Fibroblast of skin of scalp (primary cell): ENCODE measurements around the gene CCDC192.

Experiments
- DNase-seq: peaks from one replicate; pipeline ENCODE4 v3.0.0-alpha.2; 2013

CCDC192 gene

DNA sequence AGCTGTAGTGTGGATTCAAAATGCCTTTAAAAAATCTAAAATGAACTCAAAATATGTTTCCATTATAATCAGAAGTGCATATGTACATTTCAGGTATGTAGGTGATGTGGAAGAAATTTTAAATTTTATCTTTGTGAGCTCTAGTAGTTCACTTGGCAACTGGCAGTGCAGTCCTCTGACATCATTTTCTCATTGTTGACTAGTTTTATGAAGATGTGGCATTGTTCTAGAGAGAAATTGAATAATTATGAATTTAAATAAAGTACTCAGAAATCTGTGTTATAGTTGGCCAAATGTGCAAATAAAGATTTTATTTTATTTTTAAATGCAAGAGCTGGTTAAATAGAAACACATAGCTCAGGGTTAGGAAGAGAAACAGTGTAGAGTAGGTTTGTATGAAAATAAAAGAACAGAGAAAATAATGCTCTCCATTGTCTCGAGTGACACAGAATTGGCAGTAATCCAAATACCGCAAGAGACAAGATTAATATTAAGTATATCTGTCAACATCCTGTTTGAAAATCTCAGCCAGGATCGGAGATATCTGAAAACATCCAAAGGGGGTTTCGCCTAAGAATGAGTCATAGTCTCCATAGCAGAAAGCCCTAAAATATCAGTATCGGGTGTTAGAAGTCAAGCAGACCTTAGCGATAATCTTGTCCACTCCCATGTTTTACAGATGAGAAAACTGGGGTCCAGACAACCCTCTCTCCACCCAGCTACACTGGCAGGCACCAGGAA is 189.4 kb downstream of the CCDC192 start:
- peak; percentile 75 for DNase-seq

DNA sequence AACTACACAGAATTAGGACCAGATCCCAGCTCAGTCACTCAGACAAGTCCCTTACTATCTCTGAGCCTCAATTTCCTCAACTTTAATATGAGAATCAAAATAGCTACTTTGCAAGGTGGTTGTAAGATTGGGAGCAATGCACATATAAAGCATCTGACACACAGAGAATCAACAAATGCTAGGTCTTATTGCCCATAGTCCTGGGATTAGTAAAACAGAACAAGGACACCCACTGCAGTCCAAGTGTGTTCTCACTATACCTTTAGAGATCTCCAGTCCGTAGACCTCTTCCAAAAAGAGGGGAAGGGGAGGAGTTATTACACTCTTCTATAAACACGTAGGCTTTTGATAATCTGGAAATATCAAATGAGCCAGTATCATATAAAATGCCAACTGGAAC is 190.0 kb downstream of the CCDC192 start:
- DNase-seq: no peak

DNA sequence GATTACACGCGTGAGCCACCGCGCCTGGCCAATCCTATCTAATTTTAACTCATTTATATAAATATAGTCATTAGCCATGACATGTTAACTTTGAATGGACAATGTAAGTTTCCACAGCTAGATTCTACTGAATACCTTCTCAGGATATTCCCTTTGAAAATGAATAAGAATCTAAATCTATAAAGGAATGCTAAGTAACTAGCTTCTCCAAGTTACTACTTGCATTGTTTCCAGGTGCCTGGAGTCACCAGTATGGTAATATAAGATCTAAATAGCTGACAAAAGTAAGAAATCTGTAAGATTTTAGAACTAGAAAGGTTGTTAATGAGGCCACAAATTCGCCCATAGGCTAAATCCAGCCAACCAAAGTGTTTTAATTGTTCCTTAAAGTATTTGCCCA is 191.3 kb downstream of the CCDC192 start:
- DNase-seq: no peak

DNA sequence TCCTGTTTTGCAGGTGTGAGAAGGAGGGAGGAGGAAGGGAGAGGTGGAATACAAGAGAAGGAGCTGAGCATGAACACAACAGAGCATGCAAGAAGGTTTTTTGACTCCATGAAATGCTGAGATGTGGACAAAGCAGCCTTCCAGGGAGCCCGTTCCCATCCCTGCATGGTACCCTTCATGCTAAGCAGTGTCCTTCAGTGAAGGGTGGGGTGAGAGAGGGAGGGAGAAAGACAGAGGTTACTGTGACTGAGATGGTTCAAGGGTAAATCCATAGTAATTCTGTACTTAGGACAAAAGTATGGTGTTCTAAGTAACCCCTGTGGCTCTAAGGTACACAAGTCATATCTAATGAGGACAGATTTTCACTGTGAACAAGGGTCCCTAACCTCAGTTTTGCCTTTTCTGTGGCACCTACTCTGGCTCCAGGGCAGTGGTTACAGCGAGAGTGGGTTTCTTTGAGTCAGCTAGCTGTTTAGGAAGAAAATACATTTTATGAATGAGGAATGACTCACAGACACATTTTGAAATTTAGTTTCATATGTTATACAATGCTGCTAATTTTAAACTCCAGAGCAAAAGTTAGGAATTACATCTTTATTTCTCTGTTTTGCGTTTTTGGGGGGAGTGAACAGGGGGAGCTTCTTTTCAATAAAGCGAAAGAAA is 195.5 kb downstream of the CCDC192 start:
- no peak for DNase-seq

DNA sequence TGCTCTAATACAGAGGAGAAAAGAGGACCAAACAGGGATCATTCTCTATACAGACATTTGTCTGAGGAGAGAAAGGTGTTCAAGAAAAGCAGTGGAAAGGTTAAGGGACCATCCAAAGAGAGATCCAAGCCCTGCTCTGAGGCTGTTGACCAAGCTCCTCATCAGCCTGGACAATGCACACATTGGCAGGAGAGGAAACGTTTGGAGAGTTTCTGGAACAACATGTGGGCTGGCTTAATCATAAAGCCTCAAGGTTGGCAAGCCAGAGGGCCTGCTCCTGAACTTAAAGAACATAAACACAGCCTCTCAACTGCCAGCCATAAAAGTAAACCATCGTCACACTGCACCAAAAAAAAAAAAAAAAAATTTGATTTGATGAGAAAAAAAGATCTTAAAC is 196.0 kb downstream of the CCDC192 start:
- DNase-seq: no peak

DNA sequence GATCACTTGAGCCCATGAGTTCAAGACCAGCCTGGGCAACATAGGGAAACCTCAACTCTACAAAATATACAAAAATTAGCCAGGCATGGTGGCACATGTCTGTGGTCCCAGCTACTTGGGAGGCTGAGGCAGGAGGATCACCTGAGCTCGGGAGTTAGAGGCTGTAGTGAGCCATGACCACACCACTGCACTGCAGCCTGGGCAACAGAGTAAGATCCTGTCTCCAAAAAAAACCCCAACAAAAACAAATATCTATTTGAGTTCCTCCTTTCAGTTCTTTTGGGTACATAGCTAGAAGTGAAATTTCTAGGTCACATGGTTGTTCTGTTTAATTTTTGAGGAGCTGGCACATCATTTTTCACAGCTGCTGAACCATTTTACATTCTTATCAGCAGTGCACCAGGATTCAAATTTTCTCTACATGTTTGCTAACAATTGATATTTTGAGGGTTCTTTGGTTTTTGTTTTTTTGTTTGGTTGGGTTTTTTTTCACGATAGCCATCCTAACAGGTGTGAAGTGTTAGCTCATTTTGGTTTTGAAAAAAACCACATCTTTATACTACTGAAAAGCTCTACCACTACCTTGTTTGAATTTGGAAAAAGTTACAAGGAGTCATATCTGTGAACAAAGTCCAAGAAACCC is 203.5 kb downstream of the CCDC192 start:
- DNase-seq: no peak

DNA sequence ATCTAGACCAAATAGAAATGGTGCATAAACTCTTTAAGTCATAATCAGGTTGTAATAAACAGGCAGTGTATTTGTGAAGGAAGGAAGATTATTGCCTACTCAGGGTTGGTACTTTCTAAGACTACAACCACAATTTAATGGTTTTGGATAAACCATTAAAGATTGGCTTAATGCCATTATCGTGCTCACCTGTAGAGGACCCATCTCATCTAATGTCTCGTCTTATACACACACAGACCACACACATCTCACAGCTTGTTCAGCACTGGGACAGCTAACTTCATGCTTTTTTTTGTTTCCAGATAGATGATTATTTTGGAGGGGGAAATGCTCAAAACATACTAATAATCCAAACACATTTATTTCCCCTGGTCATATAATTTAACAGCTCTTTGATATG is 204.7 kb downstream of the CCDC192 start:
- no peak for DNase-seq

DNA sequence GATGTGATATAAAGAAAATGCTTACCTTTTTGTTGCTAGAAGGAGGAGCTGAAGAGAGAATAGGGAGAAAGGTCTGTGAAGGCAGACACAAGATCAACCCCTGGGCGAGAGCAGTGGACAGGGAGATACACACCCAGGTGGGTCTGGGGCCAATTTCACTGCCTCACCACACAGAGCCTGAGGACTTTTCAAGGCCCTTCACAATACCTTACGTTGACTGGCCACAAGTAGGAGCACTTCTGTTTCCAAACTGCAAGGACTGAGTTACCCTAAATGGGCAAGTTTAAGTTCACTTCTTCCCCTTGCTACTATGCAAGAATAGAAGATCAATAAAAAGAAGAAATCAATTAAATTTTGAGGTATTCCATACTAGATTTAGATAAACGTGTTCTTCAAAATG is 205.9 kb downstream of the CCDC192 start:
- peak; percentile 51 for DNase-seq

DNA sequence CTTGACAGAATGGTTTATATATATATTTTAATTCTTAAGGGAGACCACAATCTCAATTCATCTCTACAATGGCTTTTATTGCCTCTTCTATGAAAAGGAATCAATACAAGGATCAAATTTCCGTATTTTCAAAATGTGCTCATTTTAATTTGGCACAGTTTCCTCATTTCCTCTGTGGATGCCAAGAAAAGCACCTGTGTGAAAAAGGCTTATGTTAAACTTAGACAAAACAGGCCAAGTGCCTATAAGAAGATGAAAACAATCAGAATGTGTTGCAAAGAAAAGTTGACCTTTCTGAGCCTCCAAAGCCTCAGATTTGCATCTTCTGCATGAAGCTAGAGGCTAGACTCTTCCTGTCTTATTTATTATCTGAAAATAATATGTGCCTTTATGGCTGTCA is 206.6 kb downstream of the CCDC192 start:
- DNase-seq: no peak

DNA sequence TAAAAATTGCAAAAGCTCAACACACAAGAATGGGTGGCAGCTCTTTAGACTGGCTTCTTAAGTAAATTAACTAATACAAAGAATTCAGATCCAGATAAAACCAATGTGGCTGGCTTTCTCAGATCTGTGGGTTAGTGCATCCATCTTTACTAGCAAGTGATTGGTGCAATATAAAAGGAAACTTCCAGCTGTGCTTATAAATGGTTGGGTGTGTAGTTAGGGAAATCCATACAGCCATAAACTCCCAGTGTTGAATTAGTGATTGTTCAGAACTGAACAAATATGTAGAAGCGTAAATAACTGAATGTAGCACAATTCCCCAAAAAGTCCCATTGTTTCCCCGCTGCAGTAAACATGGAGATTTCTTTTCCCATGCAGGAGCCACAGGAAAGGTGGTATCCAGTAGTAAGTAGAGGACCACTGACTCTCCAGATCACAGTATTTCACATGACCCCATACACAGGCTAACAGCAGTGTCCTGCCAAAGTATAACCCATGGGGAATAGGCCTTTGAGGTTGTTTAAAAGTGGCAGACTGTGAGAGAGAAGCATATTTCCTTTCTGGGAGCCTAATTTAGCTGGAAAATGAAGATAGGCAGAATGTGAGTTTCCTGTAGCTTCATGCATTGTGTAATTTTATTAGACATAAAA is 207.2 kb downstream of the CCDC192 start:
- no peak for DNase-seq

DNA sequence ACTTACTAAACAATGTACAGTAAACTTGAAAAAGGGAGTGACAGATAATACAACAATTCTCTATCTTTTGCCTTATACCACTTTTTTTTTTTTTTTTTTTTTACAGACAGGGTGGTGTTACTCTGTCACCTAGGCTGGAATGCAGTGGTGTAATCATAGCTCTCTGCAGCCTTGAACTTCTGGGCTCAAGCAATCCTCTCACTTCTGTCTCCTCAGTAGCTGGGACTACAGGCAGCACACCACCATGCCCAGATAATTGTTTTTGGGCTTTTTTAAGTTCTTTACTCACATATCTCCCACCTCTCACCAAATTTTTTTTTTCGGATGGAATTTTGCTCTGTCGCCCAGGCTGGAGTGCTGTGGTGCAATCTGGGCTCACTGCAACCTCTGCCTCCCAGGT is 208.4 kb downstream of the CCDC192 start:
- no peak for DNase-seq

DNA sequence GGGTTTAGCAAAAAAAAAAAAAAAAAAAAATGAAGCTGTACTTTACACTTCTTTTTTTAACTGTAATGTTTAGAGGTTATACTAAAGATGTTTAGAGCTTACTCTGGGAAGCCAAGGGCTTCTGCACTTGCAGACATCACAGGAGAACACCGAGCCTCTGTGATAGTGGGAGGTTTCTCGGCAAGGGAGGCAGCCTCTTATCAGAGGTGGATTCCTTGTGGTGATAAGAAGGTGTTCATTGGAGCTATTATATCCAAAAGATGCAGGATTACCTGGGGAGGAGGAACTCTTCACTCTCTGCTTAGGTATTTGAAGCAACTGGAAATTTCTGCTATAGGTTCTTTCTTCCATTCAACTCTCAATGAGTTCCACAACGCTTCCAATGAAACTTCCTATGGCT is 209.2 kb downstream of the CCDC192 start:
- DNase-seq: no peak

DNA sequence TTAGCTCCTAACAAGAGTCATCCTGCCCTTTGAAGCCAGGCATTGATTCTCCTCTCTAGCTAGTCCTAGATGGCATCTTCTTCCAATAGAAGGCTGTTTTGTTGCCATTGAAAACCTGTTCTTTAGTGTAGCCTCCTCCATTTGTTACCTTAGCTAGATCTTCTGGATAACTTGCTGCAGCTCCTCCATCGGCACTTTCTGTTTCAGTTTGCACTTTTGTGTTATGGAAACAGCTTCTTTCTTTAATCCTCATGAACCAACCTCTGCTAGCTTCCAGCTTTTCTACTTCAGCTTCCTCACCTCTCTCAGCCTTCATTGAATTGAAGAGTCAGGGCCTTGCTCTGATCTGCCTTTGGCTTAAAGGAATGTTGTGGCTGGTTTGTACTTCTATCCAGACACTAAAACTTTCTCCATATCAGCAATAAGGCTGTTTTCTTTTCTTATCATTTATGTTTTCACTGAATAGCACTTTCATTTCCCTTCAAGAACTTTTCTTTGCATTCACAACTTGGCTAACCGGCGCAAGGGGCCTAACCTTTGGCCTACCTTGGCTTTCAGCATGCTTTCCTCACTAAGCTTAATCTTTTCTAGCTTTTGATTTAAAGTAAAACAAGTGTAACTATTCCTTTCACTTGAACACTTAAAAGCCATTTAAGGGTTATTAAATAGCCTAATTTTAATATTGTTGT is 213.8 kb downstream of the CCDC192 start:
- DNase-seq: no peak

DNA sequence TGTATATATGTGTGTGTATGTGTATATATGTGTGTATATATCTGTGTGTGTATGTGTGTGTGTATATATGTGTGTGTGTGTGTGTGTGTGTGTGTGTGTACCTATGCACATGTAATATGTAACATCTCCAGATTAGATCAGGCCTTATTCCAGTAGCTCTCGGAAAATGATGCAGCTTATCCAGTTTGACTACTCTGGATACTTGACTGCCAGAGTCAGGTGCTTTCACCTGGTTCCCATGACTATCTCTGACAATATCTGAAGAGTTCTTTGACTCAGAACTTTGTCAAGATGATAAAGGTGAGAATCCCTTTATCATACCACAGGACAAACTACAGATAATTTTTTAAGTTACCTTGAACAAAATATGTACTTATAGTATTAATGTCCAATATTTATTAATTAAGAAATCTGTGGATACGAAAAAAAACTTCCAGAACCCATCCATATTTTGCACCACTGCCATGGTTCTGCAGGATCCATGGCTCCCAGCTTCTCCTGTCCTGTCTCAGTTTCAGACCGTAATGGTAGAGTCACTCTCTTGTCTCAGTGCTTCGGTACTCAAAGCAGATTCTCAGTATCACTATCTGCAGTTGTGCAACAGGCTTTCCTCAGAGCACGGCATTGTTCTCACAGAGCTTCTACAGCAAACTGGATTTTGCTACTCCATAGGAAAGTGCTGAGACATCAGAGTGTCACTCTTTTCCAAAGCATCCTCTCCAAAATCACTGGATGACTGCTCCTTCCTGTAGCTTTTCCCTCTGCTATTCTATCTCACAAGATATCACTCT is 216.0 kb downstream of the CCDC192 start:
- DNase-seq: no peak

DNA sequence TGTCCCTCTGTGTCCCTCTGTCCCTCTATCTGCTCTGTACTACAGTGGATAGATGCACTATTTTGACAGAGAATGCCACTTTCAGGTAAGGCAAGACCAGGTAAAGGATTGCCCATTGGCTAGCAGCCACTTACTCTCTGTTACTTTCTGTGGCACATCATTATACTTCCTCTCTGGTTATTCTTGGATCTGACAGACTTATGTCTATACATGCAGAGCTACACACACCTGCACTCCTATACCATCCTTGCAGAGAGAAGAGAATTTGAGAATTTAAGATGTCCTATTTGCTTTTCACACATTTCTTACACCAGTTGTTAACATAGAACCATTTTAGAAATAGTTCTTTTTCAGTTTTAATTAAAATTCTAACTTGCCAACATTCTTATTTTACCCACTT is 216.6 kb downstream of the CCDC192 start:
- no peak for DNase-seq

DNA sequence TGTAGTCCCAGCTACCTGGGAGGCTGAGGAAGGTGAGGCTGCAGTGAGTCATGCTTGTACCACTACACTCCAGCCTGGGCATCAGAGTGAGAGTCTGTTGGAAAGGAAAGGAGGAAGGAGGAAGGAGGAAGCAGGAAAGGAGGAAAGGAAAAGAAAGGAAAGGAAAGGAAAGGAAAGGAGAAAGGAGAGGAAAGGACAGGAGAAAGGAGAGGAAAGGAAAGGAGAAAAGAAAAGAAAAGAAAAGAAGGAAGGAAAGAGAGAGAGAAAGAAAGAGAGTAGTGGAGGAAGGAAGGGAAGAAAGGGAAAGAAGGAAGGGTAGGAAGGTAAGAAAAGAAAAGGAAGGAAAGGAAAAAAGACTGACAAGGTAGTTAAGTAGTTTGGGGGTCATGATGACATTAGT is 217.7 kb downstream of the CCDC192 start:
- no peak for DNase-seq

DNA sequence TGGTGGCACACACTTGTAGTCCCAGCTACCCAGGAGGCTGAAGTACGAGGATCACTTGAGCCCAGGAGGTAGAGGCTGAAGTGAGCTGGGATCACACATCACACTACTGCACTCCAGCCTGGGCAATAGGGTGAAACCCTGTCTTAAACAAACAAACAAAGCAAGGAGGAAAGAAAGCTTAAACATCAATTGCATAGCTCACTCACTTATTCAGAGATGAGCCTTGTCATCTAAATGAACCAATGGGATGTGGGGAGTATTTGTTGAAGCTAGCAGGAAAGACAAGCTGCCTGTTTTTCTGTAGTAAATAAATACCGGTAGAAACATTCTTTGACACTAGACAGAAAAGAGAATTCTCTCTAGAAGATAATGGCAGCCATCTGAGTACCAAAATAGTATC is 219.4 kb downstream of the CCDC192 start:
- no peak for DNase-seq

DNA sequence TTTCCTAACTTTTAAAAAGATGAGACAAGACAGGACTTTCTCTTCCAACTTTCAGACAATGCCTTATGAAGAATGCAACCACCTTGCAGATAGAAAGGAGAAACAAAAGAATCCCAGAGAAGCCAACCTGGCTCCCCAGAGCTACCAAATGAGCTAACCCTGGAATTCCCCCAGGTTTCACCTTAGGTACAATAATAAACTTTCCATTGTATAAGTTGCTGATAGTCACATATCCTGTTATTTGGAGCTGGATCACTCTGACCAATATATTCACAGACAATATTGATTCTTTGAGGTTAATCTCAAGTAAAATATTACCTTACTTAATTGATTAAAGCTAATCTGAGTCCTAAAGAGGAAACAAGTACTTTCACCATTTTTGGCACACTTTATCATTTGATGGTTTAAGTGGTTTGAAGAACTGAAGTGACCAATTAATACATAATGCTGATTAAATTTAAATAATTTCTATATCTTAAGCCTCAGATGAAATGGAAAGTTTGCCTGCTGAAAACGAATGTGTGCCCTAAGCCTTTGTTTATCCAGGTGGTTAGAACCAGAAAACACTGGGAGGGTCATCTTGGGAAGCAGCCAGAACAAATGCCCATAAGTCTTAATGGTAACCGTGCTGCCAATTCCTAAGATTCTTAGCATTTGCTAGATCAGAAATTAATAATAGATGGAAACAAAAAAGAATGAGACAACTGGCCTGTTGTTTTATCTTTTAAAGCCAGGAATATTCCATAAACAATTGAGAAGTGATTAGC is 220.8 kb downstream of the CCDC192 start:
- no peak for DNase-seq

DNA sequence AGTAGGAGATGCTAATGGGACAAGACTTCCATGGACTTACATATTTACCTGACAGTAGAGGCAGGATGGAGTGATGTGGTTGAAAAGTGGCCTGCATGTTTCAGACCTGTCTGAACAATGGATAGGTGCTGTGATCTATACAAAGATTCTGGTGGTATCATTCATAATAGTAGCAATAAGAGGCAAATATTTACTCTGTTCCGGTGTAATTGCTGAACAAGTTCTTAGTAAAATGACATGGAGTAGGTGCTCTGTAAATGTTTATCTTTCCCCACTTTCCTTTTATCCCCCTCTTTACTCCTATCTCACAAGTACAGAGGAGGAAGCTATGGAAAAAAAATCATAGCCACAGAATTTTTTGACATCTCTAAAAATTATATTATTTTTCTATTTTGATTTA is 221.4 kb downstream of the CCDC192 start:
- no peak for DNase-seq

DNA sequence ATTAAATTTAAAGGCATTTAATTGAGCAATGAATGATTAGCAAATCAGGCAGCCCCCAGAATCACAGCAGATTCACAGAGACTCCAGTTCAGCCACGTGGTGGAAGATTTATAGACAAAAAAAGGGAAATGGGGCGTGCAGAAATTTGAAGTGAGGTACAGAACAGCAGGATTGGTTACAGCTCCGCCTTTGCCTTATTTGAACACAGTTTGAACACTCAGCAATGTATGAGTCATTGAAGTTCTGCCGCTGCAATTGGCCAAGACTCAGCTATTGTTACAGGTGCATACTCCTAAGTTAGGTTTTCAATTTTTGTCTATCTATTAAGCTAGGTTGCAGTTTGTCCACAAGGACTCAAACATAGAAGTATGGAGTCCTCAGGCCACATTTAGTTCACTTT is 222.7 kb downstream of the CCDC192 start:
- DNase-seq: no peak

DNA sequence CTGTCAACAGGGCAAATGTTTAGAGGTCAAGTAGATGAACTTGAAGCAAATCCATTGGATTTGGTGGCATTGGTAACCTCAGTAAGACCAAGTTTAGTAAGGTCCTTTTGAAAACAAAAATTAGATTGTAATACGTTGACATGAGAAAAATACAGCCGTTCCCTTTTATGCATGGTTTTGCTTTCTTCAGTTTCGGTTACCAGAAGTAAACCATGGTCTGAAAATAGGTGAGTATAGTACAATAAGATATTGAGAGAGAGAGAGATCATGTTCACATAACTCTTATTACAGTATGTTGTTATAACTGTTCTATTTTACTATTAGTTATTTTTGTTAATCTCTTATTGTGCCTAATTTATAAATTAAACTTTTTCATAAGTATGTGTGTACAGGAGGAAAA is 223.8 kb downstream of the CCDC192 start:
- no peak for DNase-seq
